ENCODE measurements around the gene YEATS4. TPM values are rescaled to one million over a fixed set of nuclear protein-coding genes. Genes with fewer than 3 reads are reported as not detected.
A peak's percentile ranks its signal among the peaks of the same experiment; 100 is the strongest.

The YEATS4 gene
- total and polyA plus RNA-seq, 9 of the 15 experiments (the other 6 are each of a cell fraction or from before 2014, with no cell fraction given): 25.9 to 92.2 (median 49.2) TPM

- H3K9me3 ChIP-seq (replicated peaks; ENCODE audit: control insufficient read depth, insufficient read depth, low read depth, low read length): no peaks in the 10 kb centered on the region
- no peaks in the 10 kb centered on the region for H4K20me1 ChIP-seq (replicated peaks; ENCODE audit: control insufficient read depth, insufficient read depth, low read length)
- peak overlapping the region; percentile 27 for H2AFZ ChIP-seq (ENCODE audit: low read depth, low read length)
- no peaks in the 10 kb centered on the region for H3K27me3 ChIP-seq (ENCODE audit: control insufficient read depth in 2 of 2, insufficient read depth in 2 of 2, low read length in 2 of 2)
- H3K9me1 ChIP-seq (ENCODE audit: control insufficient read depth, insufficient read depth, low read length): no peaks in the 10 kb centered on the region
- no peak overlapping the region for H3K4me2 ChIP-seq (ENCODE audit: insufficient read depth, low read length)
- BruUV-seq (replicated peaks): no TSS peak
- in situ Hi-C loops (cut with MboI): no loop called here
- H3K4me1 ChIP-seq (replicated peaks in 1 of 2; ENCODE audit: control insufficient read depth in 2 of 2, insufficient read depth in 2 of 2, low read length in 2 of 2): peaks cover 4 to 14% of the 10 kb centered on the region in 2 experiments; a peak in 4 of 5 replicates
- no peak overlapping the region for H3K9ac ChIP-seq (ENCODE audit: insufficient read depth in 1 of 2, low read depth in 2 of 2, low read length in 2 of 2)
- no peaks in the 10 kb centered on the region for H3K36me3 ChIP-seq (ENCODE audit: control insufficient read depth, insufficient read depth, low read length)
- CTCF ChIA-PET (ENCODE audit: low intra/inter-chr PET ratio): no interaction called here
- H3K27ac ChIP-seq (ENCODE audit: extremely low read depth, low read depth, low read length): no peak overlapping the region
- no peaks in the 10 kb centered on the region for H3K79me2 ChIP-seq (ENCODE audit: control insufficient read depth, insufficient read depth, low read length)
- 0% methylated on average over 1 of the region's 1 CpG for WGBS (ENCODE audit: insufficient coverage, low coverage, missing lambda C conversion rate)
- intact Hi-C loops (cut with micrococcal nuclease): no loop called here
- no peak overlapping the region for H3K4me3 ChIP-seq
- FAIRE-seq: peak; percentile 15
- peak; percentile 26 to 38 (median 28) for DNase-seq (ENCODE audit: extremely low read depth in 1 of 4, low spot score in 3 of 4)
- POLR2A ChIA-PET: no interaction called here
- ATAC-seq: no peak
- TF ChIP-seq PKNOX1 (IDR thresholded peaks at IDR 0.05) (0 out of 2 replicates have a peak, but pooled peaks have one; percentile 26), TFE3 (CRISPR knock-in tag; IDR thresholded peaks at IDR 0.05) (peak; percentile 84), SMARCC2 (IDR thresholded peaks at IDR 0.05; ENCODE audit: low read depth) (0 out of 2 replicates have a peak, but pooled peaks have one; percentile 21), ZNF24 (IDR thresholded peaks at IDR 0.05) (no peak), SMARCE1 (IDR thresholded peaks at IDR 0.05) (peak; percentile 41; the same call in 1 of the 2 replicates), MAFK (IDR thresholded peaks at IDR 0.05; ENCODE audit: low read length) (no peak), ETV1 (tag; conservative IDR thresholded peaks at IDR 0.05; ENCODE audit: low read depth) (no peak), TAL1 (IDR thresholded peaks at IDR 0.05) (peak; percentile 50), EP300 (IDR thresholded peaks at IDR 0.05; ENCODE audit: low read length) (peak; percentile 35; the same call in 1 of the 2 replicates), SMARCA4 (IDR thresholded peaks at IDR 0.05) (0 out of 2 replicates have a peak, but pooled peaks have one; percentile 36), NR2C1 (IDR thresholded peaks at IDR 0.05) (no peak), NR2C1 (tag; IDR thresholded peaks at IDR 0.05) (no peak), TRIM24 (IDR thresholded peaks at IDR 0.05) (no peak), FOS (IDR thresholded peaks at IDR 0.05; ENCODE audit: extremely low read depth, insufficient read length) (no peak), NCOR1 (IDR thresholded peaks at IDR 0.05) (no peak), CCAR2 (IDR thresholded peaks at IDR 0.05; ENCODE audit: low read depth, low read length) (no peak), RAD51 (IDR thresholded peaks at IDR 0.05; ENCODE audit: borderline replicate concordance, low read depth) (no peak)
- TF ChIP-seq, protein P1, sequence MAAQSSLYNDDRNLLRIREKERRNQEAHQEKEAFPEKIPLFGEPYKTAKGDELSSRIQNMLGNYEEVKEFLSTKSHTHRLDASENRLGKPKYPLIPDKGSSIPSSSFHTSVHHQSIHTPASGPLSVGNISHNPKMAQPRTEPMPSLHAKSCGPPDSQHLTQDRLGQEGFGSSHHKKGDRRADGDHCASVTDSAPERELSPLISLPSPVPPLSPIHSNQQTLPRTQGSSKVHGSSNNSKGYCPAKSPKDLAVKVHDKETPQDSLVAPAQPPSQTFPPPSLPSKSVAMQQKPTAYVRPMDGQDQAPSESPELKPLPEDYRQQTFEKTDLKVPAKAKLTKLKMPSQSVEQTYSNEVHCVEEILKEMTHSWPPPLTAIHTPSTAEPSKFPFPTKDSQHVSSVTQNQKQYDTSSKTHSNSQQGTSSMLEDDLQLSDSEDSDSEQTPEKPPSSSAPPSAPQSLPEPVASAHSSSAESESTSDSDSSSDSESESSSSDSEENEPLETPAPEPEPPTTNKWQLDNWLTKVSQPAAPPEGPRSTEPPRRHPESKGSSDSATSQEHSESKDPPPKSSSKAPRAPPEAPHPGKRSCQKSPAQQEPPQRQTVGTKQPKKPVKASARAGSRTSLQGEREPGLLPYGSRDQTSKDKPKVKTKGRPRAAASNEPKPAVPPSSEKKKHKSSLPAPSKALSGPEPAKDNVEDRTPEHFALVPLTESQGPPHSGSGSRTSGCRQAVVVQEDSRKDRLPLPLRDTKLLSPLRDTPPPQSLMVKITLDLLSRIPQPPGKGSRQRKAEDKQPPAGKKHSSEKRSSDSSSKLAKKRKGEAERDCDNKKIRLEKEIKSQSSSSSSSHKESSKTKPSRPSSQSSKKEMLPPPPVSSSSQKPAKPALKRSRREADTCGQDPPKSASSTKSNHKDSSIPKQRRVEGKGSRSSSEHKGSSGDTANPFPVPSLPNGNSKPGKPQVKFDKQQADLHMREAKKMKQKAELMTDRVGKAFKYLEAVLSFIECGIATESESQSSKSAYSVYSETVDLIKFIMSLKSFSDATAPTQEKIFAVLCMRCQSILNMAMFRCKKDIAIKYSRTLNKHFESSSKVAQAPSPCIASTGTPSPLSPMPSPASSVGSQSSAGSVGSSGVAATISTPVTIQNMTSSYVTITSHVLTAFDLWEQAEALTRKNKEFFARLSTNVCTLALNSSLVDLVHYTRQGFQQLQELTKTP (IDR thresholded peaks at IDR 0.05; ENCODE audit: low read depth in 1 of 2, partially characterized antibody in 2 of 2): no peak
These were observed 13.8 kb upstream of the YEATS4 start for GRCh38 chr12:69345742-69346141.
